ENCODE measurements around the gene TRMT44.
"Not testable (repeated sequence)": the region's sequence is repeated elsewhere in the genome, so short reads cannot be mapped to it uniquely, and the experiment has no call there.

TRMT44 gene

GRCh38 chr4:8468746-8469535, 28.4 kb downstream of the TRMT44 start:
- DNase-seq (ENCODE audit: low read depth in 2 of 2) = peak; percentile 23 to 28

DNA sequence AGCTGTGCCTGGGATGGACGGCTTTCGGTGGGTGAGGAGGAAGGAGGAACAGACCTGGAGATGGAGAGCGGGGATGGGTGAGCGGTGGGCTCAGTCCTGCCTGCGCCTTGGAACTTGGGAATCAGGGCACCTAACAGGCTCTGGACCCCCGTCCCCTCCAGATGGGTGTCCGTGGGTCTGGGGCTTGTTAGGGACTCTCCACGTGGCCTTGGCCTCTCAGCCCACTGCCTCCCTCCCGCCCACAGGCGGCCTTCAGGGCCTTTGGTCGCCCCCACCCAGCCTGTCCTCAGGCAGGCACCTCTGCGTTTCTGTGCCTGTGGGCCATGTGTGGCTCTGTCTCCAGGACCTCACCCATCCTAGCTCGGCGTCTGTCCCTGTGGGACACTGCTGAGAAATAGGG, 29.0 kb downstream of the TRMT44 start:
- no peak for DNase-seq (ENCODE audit: low read depth in 2 of 2)

GRCh38 chr4:8470451-8471024, 30.0 kb downstream of the TRMT44 start:
- DNase-seq (ENCODE audit: low read depth in 2 of 2) = no peak

DNA sequence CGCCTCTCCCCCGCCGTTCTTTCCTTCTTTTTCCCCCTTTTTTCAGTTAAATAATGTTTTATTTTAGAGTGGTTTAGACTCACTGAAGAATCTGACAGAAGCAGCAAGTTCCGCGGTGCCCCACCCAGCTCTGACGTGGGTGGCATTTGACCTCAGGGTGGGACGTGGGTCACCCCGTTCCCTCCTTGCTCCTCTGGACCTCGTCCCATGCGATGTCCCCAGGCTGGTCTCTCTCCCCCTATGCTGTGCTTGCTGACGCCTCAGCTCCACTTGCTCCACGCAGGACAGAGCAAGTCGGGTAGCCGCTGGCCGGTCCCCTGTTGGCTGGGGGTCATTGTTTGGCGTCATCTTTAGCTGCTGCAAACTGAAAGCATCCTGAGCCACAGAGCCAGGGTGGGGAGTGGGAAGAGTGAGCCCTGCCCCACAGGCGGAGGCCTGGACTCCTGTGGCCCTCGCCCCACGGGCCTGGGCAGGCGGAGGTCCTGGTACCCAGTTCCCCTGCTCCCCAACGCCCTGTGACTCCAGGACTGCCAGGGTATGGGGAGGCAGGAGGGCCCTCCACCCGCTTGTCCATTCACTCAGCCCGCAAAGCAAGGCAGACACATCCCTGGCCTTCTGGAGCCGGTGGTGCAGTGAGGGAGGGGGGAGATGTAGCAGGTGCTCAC, 30.8 kb downstream of the TRMT44 start:
- DNase-seq (ENCODE audit: low read depth in 2 of 2) = no peak

- no peak for DNase-seq (ENCODE audit: low read depth in 2 of 2)
Observed at GRCh38 chr4:8472158-8472688, 31.6 kb downstream of the TRMT44 start.

DNA sequence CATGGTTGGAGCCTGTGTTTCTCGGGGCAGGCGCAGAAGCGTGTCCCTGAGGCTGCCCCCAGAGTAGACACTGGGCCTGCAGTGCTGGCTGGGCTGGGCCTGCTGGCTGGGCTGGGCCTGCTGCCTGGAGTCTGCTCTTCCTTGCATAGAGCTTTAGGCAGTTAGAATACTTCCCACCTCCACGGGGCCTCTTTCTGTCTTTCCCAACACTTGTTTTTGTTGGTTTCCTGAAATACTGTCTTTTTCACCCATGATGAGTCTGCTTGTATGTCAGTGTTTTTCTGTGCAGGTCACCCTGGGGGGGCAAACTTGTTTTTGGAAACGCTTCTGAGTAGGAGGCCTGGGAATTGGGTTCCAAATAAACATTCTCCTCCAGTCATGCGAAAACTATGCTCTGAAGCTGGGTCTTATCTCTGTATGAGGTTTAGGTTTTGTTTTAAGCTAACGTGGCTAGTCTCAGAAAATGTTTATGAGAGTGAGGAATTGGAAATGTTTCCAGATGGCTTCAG, 32.2 kb downstream of the TRMT44 start:
- DNase-seq (ENCODE audit: low read depth in 2 of 2) = peak; percentile 86 to 87

GRCh38 chr4:8473198-8473919, 32.8 kb downstream of the TRMT44 start:
- DNase-seq (ENCODE audit: low read depth in 2 of 2) = no peak

GRCh38 chr4:8473920-8474590, 33.5 kb downstream of the TRMT44 start:
- DNase-seq (ENCODE audit: low read depth in 2 of 2) = no peak

GRCh38 chr4:8474856-8475255, 34.3 kb downstream of the TRMT44 start:
- DNase-seq (ENCODE audit: low read depth in 2 of 2) = no peak

DNA sequence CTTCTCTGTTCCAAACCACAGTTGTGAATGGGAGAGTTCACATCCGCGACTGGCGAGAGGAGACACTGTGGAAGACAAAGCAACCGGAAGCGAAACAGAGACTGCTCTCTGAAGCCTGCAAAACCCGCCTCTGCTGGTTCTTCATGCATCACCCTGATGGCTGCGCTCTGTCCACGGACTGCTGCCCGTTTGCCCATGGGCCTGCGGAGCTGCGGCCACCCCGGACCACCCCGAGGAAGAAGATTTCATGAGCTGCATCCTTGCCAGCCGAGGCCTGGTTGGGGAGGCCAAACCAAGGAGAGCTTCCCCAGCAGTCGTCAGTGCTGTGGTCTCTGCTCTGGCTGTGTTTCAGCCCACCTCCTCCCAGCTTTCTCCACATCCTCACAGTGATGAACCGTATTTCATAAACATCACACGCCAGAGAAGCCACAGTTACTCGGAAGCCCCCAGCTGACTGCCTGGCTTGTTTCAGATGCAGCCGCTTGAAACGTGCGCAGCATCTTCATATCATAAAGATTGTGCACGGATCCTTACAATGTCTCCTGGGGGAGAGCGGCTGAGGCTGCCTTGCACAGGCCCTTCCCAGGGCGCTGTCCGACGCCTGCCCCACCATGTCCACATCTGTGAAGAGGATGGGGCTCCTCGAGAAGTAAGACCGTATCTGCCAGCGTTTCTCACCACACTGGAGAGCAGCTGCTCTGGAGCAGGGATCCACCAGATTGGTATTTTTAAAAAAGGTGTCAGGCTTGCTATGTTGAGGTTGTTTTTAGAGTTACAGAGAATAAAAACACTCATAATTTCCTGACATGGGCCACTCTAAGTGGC, 35.4 kb downstream of the TRMT44 start:
- no peak for DNase-seq (ENCODE audit: low read depth in 2 of 2)

GRCh38 chr4:8477095-8477635, 36.6 kb downstream of the TRMT44 start:
- DNase-seq (ENCODE audit: low read depth in 2 of 2) = no peak

DNA sequence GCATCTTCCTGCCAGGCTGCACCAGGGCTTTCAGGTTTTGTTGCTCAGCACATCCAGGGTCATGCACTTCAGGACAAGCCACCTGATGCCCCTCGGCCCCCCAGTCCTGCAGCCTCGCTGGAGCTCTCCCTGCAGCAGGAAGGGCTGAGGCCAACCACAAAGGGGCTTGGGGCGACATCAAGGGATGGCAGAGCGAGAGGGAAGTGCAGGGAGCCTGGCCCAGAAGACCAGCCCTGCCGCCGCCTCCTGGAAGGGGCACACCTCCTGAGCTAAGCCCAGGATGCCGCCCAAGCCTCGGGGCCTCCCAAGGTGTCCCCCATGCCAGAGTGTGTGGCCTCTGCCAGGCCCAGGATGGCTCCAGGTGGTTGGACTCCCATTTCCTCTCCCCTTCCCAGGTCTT, 37.1 kb downstream of the TRMT44 start:
- DNase-seq (ENCODE audit: low read depth in 2 of 2) = no peak

GRCh38 chr4:8478371-8478770, 37.8 kb downstream of the TRMT44 start:
- DNase-seq (ENCODE audit: low read depth in 2 of 2) = no peak

- DNase-seq (ENCODE audit: low read depth in 2 of 2) = no peak
Observed at GRCh38 chr4:8478801-8479744, 38.5 kb downstream of the TRMT44 start.

DNA sequence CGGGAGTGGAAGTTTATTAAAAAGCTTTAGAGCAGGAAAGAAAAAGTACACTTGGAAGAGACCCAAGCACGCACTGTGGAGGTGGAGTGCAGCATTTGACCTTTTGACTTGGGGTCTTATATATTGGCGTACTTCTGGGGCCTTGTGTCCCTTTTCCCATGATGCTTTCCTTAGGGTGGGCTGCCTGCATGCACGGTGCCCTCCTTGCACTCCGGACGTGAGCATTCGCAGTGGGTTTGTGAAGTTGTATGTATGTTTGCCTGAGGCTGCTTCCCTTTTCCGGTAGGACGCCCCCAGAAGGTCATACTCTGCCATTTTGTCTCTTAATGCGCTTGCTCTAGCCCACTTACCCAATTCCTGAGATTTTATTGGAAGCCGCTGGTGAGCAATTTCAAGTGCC, 39.6 kb downstream of the TRMT44 start:
- no peak for DNase-seq (ENCODE audit: low read depth in 2 of 2)

DNA sequence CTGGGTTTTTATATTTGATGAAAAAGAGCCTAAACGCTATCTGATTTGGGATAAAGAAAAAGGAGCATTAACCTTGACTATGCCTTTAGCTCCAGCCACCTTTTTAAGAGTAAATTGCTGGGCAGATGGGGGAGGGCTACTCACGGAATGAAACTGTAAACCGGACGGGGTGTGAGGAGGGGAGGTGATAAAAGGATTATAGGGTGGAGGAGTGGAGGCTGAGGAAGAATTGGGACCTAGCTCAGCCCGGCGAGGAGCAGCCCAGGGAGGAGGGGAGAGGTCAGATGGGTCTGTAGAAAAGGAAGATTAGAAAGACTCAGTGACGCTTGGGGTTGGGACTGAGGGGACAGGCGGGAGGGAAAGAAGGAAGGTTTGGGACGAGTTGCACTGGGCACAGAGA, 46.1 kb downstream of the TRMT44 start:
- not testable (repeated sequence) for DNase-seq (ENCODE audit: low read depth in 2 of 2)

DNA sequence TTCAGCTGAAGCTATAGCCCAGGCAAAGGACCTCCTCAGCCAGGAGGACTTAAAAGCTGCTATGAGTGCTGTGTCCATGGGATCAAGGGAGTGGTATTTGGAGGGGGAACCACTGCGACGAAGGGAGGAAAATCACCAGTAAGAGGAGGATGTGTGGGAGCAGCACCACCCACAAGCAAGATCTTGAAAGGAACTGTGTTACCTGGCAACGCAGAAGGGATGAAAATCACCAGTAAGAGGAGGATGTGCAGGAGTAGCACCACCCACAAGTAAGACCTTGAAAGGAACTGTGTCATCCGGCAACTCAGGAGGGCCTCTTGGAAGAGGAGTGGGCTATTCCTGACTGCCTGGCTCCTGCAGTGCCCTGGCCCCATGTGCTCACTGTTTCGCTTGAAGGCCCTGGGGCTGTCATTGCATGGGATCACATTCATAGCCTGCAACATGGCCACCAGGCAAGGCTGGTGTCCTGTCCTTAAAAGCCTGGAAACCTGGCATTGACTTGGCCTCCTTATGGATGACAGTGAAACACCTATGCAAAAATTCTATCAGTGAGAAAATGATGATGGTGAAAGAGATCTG, 48.3 kb downstream of the TRMT44 start:
- DNase-seq (ENCODE audit: low read depth in 2 of 2) = no peak

GRCh38 chr4:8491478-8491877, 50.9 kb downstream of the TRMT44 start:
- DNase-seq (ENCODE audit: low read depth in 2 of 2) = not testable (repeated sequence)

- DNase-seq (ENCODE audit: low read depth in 2 of 2) = no peak
Observed at GRCh38 chr4:8492174-8492573, 51.6 kb downstream of the TRMT44 start.

Measured in fibroblast of skin of left quadriceps (primary cell).